Skeletal muscle cell (primary cell): Measurements from ENCODE around the gene CST2.
"Not testable (repeated sequence)": the region's sequence is repeated elsewhere in the genome, so short reads cannot be mapped to it uniquely, and the experiment has no call there.

Source experiments
- DNase-seq: peaks from one replicate; pipeline ENCODE4 v3.0.0-alpha.2; 2010; ENCODE audit warnings: low read depth
- H3K4me3 ChIP-seq: 2 replicates; pipeline ENCODE4 v1.5.1; 2011; ENCODE audit warnings: low read depth, mild to moderate bottlenecking, control low read depth, low read length, moderate library complexity

CST2 gene

GRCh38 chr20:23826541-23827021, at the start of gene CST2:
TSS of gene CST2 (minus strand) at chr20:23826729. CDS start at chr20:23826660, 69 bp downstream.
- no peak within 1 kb of the TSS for H3K4me3 ChIP-seq
- no peak for DNase-seq

- no peak overlapping the region for H3K4me3 ChIP-seq
- DNase-seq, result no peak
Measured at GRCh38 chr20:23875606-23876237, 49.2 kb upstream of the CST2 start.

- no peak overlapping the region for H3K4me3 ChIP-seq
- DNase-seq, result no peak
Measured at GRCh38 chr20:23874747-23875146, 48.2 kb upstream of the CST2 start.

GRCh38 chr20:23873370-23874015, 47.0 kb upstream of the CST2 start:
- DNase-seq, result no peak
- no peak overlapping the region for H3K4me3 ChIP-seq

GRCh38 chr20:23872065-23872464, 45.5 kb upstream of the CST2 start:
- DNase-seq, result no peak
- H3K4me3 ChIP-seq, result no peak overlapping the region

GRCh38 chr20:23870461-23870860, 43.9 kb upstream of the CST2 start:
- DNase-seq, result no peak
- no peak overlapping the region for H3K4me3 ChIP-seq

- no peak for DNase-seq
- no peak overlapping the region for H3K4me3 ChIP-seq
Measured at GRCh38 chr20:23869520-23869919, 43.0 kb upstream of the CST2 start.

GRCh38 chr20:23868321-23868720, 41.8 kb upstream of the CST2 start:
- H3K4me3 ChIP-seq, result no peak overlapping the region
- DNase-seq, result no peak

- no peak overlapping the region for H3K4me3 ChIP-seq
- DNase-seq, result no peak
Measured at GRCh38 chr20:23867152-23867776, 40.7 kb upstream of the CST2 start.

- not testable (repeated sequence) for H3K4me3 ChIP-seq, DNase-seq
Measured at GRCh38 chr20:23860771-23861170, 34.2 kb upstream of the CST2 start.

- DNase-seq, result no peak
- no peak overlapping the region for H3K4me3 ChIP-seq
Measured at GRCh38 chr20:23857962-23858595, 31.6 kb upstream of the CST2 start.

- H3K4me3 ChIP-seq, result no peak overlapping the region
- no peak for DNase-seq
Measured at GRCh38 chr20:23856736-23857135, 30.2 kb upstream of the CST2 start.

GRCh38 chr20:23856226-23856625, 29.7 kb upstream of the CST2 start:
- no peak overlapping the region for H3K4me3 ChIP-seq
- DNase-seq, result no peak

GRCh38 chr20:23841693-23842092, 15.2 kb upstream of the CST2 start:
- no peak overlapping the region for H3K4me3 ChIP-seq
- no peak for DNase-seq

- no peak overlapping the region for H3K4me3 ChIP-seq
- no peak for DNase-seq
Measured at GRCh38 chr20:23835716-23836115, 9.2 kb upstream of the CST2 start.

GRCh38 chr20:23832775-23833513, 6.4 kb upstream of the CST2 start:
- no peak overlapping the region for H3K4me3 ChIP-seq
- DNase-seq, result no peak

GRCh38 chr20:23831961-23832360, 5.4 kb upstream of the CST2 start:
- not testable (repeated sequence) for DNase-seq, H3K4me3 ChIP-seq

- no peak for DNase-seq
- no peak overlapping the region for H3K4me3 ChIP-seq
Measured at GRCh38 chr20:23823621-23824324, 2.8 kb downstream of the CST2 start.

- no peak overlapping the region for H3K4me3 ChIP-seq
- DNase-seq, result no peak
Measured at GRCh38 chr20:23823111-23823510, 3.4 kb downstream of the CST2 start.
